Measurements from ENCODE around the gene GLMN. TPM values are rescaled to one million over a fixed set of nuclear protein-coding genes. Genes with fewer than 3 reads are reported as not detected.
A peak's percentile ranks its signal among the peaks of the same experiment; 100 is the strongest.

Gene GLMN
- total RNA-seq, 4 donors from 2014 or later: 15.2 to 18.8 (median 17.0) TPM

GRCh38 chr1:92314024-92314423, 15.2 kb upstream of the GLMN start:
- Histone ChIP-seq H3K4me1 (no peaks in the 10 kb centered on the region), H3K4me3 (replicated peaks in 1 of 3) (no peak overlapping the region), H3K36me3 (no peaks in the 10 kb centered on the region), H3K27ac (no peak overlapping the region), H3K27me3 (no peaks in the 10 kb centered on the region), H3K9me3 (no peaks in the 10 kb centered on the region)
- 94 to 98% methylated on average over 1 of the region's 1 CpG for WGBS, 2 donors
- intact Hi-C loops (cut with DNase I): no loop called here
- no peak for DNase-seq
- TF ChIP-seq CTCF (IDR thresholded peaks at IDR 0.05): no peak
- no peak for TF ChIP-seq POLR2A (IDR thresholded peaks at IDR 0.05)

- no peaks in the 10 kb centered on the region for H3K4me1 ChIP-seq
- TF ChIP-seq POLR2A (IDR thresholded peaks at IDR 0.05) (no peak), CTCF (IDR thresholded peaks at IDR 0.05) (peak in 3 of 6 experiments; percentile 45 to 59 (median 52))
- no peaks in the 10 kb centered on the region for H3K9me3 ChIP-seq
- H3K27me3 ChIP-seq: no peaks in the 10 kb centered on the region
- no peak for DNase-seq
- H3K27ac ChIP-seq: no peak overlapping the region
- H3K4me3 ChIP-seq (replicated peaks in 1 of 3): no peak overlapping the region
- intact Hi-C loops (cut with DNase I): no loop called here
- peaks cover 4 to 15% of the 10 kb centered on the region in 2 donors for H3K36me3 ChIP-seq
Measured at GRCh38 chr1:92310185-92310597, 11.4 kb upstream of the GLMN start.

GRCh38 chr1:92307980-92308379, 9.2 kb upstream of the GLMN start:
- 76 to 87% methylated on average over 4 of the region's 4 CpGs for WGBS, 2 donors
- intact Hi-C loops (cut with DNase I): no loop called here
- no peak for DNase-seq
- no peaks in the 10 kb centered on the region for H3K4me1 ChIP-seq
- H3K27ac ChIP-seq: no peak overlapping the region
- H3K9me3 ChIP-seq: no peaks in the 10 kb centered on the region
- H3K4me3 ChIP-seq (replicated peaks in 1 of 3): no peak overlapping the region
- peaks cover 4 to 24% of the 10 kb centered on the region in 2 donors for H3K36me3 ChIP-seq
- no peak for TF ChIP-seq CTCF (IDR thresholded peaks at IDR 0.05)
- TF ChIP-seq POLR2A (IDR thresholded peaks at IDR 0.05): no peak
- no peaks in the 10 kb centered on the region for H3K27me3 ChIP-seq

GRCh38 chr1:92306020-92306419, 7.2 kb upstream of the GLMN start:
- H3K4me1 ChIP-seq: peaks cover 0 to under 1% of the 10 kb centered on the region in 2 donors
- intact Hi-C loops (cut with DNase I): no loop called here
- H3K27ac ChIP-seq: no peak overlapping the region
- no peaks in the 10 kb centered on the region for H3K9me3 ChIP-seq
- H3K36me3 ChIP-seq: peaks cover 4 to 24% of the 10 kb centered on the region in 2 donors
- H3K27me3 ChIP-seq: no peaks in the 10 kb centered on the region
- DNase-seq: no peak
- no peak overlapping the region for H3K4me3 ChIP-seq (replicated peaks in 1 of 3)
- no peak for TF ChIP-seq POLR2A (IDR thresholded peaks at IDR 0.05)

- intact Hi-C loops (cut with DNase I): no loop called here
- no peak for TF ChIP-seq POLR2A (IDR thresholded peaks at IDR 0.05)
- no peak for TF ChIP-seq CTCF (IDR thresholded peaks at IDR 0.05)
- 95% methylated on average over 5 of the region's 5 CpGs for WGBS, 2 donors
- Histone ChIP-seq H3K9me3 (no peaks in the 10 kb centered on the region), H3K27me3 (no peaks in the 10 kb centered on the region), H3K36me3 (peaks cover 0 to 15% of the 10 kb centered on the region in 2 donors), H3K4me1 (peaks cover 13 to 15% of the 10 kb centered on the region in 2 donors), H3K27ac (no peak overlapping the region), H3K4me3 (replicated peaks in 1 of 3) (no peak overlapping the region)
- no peak for DNase-seq
Measured at GRCh38 chr1:92301021-92301420, 2.2 kb upstream of the GLMN start.

Measured in thyroid gland (tissue), 4 donors.